ENCODE results near the gene SUFU. TPM values are rescaled to one million over a fixed set of nuclear protein-coding genes. Genes with fewer than 3 reads are reported as not detected.

The SUFU gene
- total RNA-seq, 4 donors from 2014 or later: 5.5 to 13.3 (median 8.2) TPM

- no peak for TF ChIP-seq CTCF (IDR thresholded peaks at IDR 0.05; ENCODE audit: low read depth)
Measured at GRCh38 chr10:102669206-102670064, 165.7 kb downstream of the SUFU start.

- TF ChIP-seq CTCF (IDR thresholded peaks at IDR 0.05; ENCODE audit: low read depth): no peak
Measured at GRCh38 chr10:102670065-102670670, 166.4 kb downstream of the SUFU start.

GRCh38 chr10:102670871-102671434 lies 167.2 kb downstream of the SUFU start:
- TF ChIP-seq CTCF (IDR thresholded peaks at IDR 0.05; ENCODE audit: low read depth): no peak

GRCh38 chr10:102673236-102673818 lies 169.6 kb downstream of the SUFU start:
- TF ChIP-seq CTCF (IDR thresholded peaks at IDR 0.05; ENCODE audit: low read depth): no peak

- no peak for TF ChIP-seq CTCF (IDR thresholded peaks at IDR 0.05; ENCODE audit: low read depth)
Measured at GRCh38 chr10:102673819-102674511, 170.2 kb downstream of the SUFU start.

GRCh38 chr10:102674566-102674965 lies 170.8 kb downstream of the SUFU start:
- no peak for TF ChIP-seq CTCF (IDR thresholded peaks at IDR 0.05; ENCODE audit: low read depth)

Data from subcutaneous adipose tissue (tissue), 4 donors.